Measurements from ENCODE around the gene KLRK1.
"Not testable (repeated sequence)": the region's sequence is repeated elsewhere in the genome, so short reads cannot be mapped to it uniquely, and the experiment has no call there.

The KLRK1 gene

GRCh38 chr12:10395390-10395998 is 5.7 kb upstream of the KLRK1 start:
- in situ Hi-C loops (cut with MboI; ENCODE audit: low pct_unique_long_range_greater_than_20kb, low sequenced_read_pairs, unreplicated experiment) = no loop called here
- peak; percentile 12 for DNase-seq (ENCODE audit: low spot score)
- no peak for TF ChIP-seq CTCF (IDR thresholded peaks at IDR 0.05; ENCODE audit: extremely low read depth, insufficient read depth, missing control alignments)

- in situ Hi-C loops (cut with MboI; ENCODE audit: low pct_unique_long_range_greater_than_20kb, low sequenced_read_pairs, unreplicated experiment); DNase-seq (ENCODE audit: low spot score): not testable (repeated sequence)
These were observed 4.8 kb upstream of the KLRK1 start for GRCh38 chr12:10394531-10395152.

GRCh38 chr12:10393291-10393690 is 3.5 kb upstream of the KLRK1 start:
- in situ Hi-C loops (cut with MboI; ENCODE audit: low pct_unique_long_range_greater_than_20kb, low sequenced_read_pairs, unreplicated experiment) = no loop called here
- TF ChIP-seq CTCF (IDR thresholded peaks at IDR 0.05; ENCODE audit: extremely low read depth, insufficient read depth, missing control alignments) = no peak
- no peak for DNase-seq (ENCODE audit: low spot score)

GRCh38 chr12:10392394-10392930 is 2.6 kb upstream of the KLRK1 start:
- in situ Hi-C loops (cut with MboI; ENCODE audit: low pct_unique_long_range_greater_than_20kb, low sequenced_read_pairs, unreplicated experiment) = no loop called here
- TF ChIP-seq CTCF (IDR thresholded peaks at IDR 0.05; ENCODE audit: extremely low read depth, insufficient read depth, missing control alignments) = no peak
- peak; percentile 17 for DNase-seq (ENCODE audit: low spot score)

GRCh38 chr12:10390991-10391390 is 1.1 kb upstream of the KLRK1 start:
- DNase-seq (ENCODE audit: low spot score); in situ Hi-C loops (cut with MboI; ENCODE audit: low pct_unique_long_range_greater_than_20kb, low sequenced_read_pairs, unreplicated experiment): not testable (repeated sequence)

- no peak for DNase-seq (ENCODE audit: low spot score)
- no peak for TF ChIP-seq CTCF (IDR thresholded peaks at IDR 0.05; ENCODE audit: extremely low read depth, insufficient read depth, missing control alignments)
- in situ Hi-C loops (cut with MboI; ENCODE audit: low pct_unique_long_range_greater_than_20kb, low sequenced_read_pairs, unreplicated experiment) = no loop called here
These were observed 1.0 kb downstream of the KLRK1 start for GRCh38 chr12:10388624-10389413.

- in situ Hi-C loops (cut with MboI; ENCODE audit: low pct_unique_long_range_greater_than_20kb, low sequenced_read_pairs, unreplicated experiment); DNase-seq (ENCODE audit: low spot score): not testable (repeated sequence)
These were observed 2.3 kb downstream of the KLRK1 start for GRCh38 chr12:10387498-10387897.

- no peak for TF ChIP-seq CTCF (IDR thresholded peaks at IDR 0.05; ENCODE audit: extremely low read depth, insufficient read depth, missing control alignments)
- DNase-seq (ENCODE audit: low spot score) = no peak
- in situ Hi-C loops (cut with MboI; ENCODE audit: low pct_unique_long_range_greater_than_20kb, low sequenced_read_pairs, unreplicated experiment) = no loop called here
These were observed 3.0 kb downstream of the KLRK1 start for GRCh38 chr12:10386857-10387256.

Data from GM13977 (cell line).